Measurements from ENCODE around the gene TPPP2. TPM values are rescaled to one million over a fixed set of nuclear protein-coding genes. Genes with fewer than 3 reads are reported as not detected.

Gene TPPP2
- total RNA-seq, 1 experiment from 2014 or later: not detected

DNA sequence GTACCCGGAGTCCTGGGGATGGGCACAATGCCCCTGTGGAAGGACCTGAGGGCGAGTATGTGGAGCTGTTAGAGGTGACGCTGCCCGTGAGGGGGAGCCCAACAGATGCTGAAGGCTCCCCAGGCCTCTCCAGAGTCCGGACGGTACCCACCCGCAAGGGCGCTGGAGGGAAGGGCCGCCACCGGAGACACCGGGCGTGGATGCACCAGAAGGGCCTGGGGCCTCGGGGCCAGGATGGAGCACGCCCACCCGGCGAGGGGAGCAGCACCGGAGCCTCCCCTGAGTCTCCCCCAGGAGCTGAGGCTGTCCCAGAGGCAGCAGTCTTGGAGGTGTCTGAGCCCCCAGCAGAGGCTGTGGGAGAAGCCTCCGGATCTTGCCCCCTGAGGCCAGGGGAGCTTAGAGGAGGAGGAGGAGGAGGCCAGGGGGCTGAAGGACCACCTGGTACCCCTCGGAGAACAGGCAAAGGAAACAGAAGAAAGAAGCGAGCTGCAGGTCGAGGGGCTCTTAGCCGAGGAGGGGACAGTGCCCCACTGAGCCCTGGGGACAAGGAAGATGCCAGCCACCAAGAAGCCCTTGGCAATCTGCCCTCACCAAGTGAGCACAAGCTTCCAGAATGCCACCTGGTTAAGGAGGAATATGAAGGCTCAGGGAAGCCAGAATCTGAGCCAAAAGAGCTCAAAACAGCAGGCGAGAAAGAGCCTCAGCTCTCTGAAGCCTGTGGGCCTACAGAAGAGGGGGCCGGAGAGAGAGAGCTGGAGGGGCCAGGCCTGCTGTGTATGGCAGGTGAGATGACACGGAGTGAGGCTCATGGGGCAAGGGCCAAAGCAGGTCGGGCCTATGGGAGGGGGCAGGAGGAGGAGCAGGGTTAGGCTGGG, 44.6 kb downstream of the TPPP2 start:
- H3K9me3 ChIP-seq (ENCODE audit: low read depth, low read length, poor library complexity, severe bottlenecking): no peaks in the 10 kb centered on the region
- BruUV-seq (replicated peaks): no TSS peak
- TF ChIP-seq, protein P1, sequence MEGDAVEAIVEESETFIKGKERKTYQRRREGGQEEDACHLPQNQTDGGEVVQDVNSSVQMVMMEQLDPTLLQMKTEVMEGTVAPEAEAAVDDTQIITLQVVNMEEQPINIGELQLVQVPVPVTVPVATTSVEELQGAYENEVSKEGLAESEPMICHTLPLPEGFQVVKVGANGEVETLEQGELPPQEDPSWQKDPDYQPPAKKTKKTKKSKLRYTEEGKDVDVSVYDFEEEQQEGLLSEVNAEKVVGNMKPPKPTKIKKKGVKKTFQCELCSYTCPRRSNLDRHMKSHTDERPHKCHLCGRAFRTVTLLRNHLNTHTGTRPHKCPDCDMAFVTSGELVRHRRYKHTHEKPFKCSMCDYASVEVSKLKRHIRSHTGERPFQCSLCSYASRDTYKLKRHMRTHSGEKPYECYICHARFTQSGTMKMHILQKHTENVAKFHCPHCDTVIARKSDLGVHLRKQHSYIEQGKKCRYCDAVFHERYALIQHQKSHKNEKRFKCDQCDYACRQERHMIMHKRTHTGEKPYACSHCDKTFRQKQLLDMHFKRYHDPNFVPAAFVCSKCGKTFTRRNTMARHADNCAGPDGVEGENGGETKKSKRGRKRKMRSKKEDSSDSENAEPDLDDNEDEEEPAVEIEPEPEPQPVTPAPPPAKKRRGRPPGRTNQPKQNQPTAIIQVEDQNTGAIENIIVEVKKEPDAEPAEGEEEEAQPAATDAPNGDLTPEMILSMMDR (conservative IDR thresholded peaks at IDR 0.05; ENCODE audit: low read depth, low read length): no peak
- TF ChIP-seq EZH2 (IDR thresholded peaks at IDR 0.05; ENCODE audit: borderline replicate concordance, low read depth, low read length, poor library complexity, severe bottlenecking): no peak
- intact Hi-C loops (cut with micrococcal nuclease; ENCODE audit: unreplicated experiment): no loop called here
- CTCF ChIA-PET: interaction anchor here (1.1 kb wide), 1 partner anchor 19 kb away, joined by 5 read pairs; no protein-coding TSS in a partner anchor
- H3K27ac ChIP-seq (ENCODE audit: low read depth, low read length, poor library complexity, severe bottlenecking): no peak overlapping the region
- peaks cover 63% of the 10 kb centered on the region for H3K36me3 ChIP-seq (ENCODE audit: insufficient read depth, low read length, poor library complexity, severe bottlenecking)
- no peaks in the 10 kb centered on the region for H3K27me3 ChIP-seq (replicated peaks; ENCODE audit: insufficient read depth, low read depth, low read length, poor library complexity)
- peaks cover 15% of the 10 kb centered on the region for H3K4me1 ChIP-seq (ENCODE audit: insufficient read depth, low read length, poor library complexity, severe bottlenecking)
- POLR2A ChIA-PET (ENCODE audit: low non-redundant PET): no interaction called here
- no peak for DNase-seq (ENCODE audit: low spot score)
- H3K4me3 ChIP-seq (ENCODE audit: low read depth, low read length, poor library complexity, severe bottlenecking): no peak overlapping the region

DNA sequence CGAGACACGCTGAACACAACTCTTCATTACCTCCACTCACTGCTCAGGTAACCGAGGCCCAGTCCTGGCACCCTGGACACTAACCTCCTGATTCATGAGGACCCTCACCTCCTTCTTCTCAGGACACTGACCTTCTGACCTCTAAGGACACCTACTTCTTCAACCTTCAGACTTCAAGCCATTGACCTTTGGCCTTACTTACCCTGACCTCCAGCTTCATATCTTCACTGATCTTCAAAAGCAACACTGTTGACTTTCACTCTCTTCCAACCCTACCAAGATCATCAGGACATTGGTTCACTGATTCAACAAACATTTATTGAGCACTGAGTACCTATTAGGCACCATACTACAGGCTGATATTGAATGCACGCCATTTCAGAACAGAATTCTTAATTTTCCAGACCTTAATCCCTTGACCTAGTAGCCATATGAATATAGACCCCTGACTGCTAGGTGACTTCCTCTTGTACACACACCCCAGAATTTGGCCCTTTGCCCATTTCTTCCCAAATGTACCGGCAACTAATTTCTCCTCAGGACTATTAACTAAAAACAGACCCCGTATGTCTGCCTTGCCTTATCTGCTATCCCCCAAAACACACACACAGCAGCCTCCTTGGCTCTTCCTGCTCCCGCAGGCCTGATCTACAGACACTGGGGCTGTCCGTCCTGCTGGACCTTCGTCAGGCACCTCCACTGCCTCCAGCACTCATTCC, 45.9 kb downstream of the TPPP2 start:
- ChIA-PET POLR2A (ENCODE audit: low non-redundant PET) (no interaction called here), CTCF (interaction anchor here (0.6 kb wide), 1 partner anchor 12 kb away, joined by 3 read pairs; no protein-coding TSS in a partner anchor)
- peaks cover 14% of the 10 kb centered on the region for H3K4me1 ChIP-seq (ENCODE audit: insufficient read depth, low read length, poor library complexity, severe bottlenecking)
- H3K4me3 ChIP-seq (ENCODE audit: low read depth, low read length, poor library complexity, severe bottlenecking): no peak overlapping the region
- DNase-seq (ENCODE audit: low spot score): no peak
- no TSS peak for BruUV-seq (replicated peaks)
- TF ChIP-seq, protein P1 (conservative IDR thresholded peaks at IDR 0.05; ENCODE audit: low read depth, low read length): no peak
- no peak for TF ChIP-seq EZH2 (IDR thresholded peaks at IDR 0.05; ENCODE audit: borderline replicate concordance, low read depth, low read length, poor library complexity, severe bottlenecking)
- no peak overlapping the region for H3K27ac ChIP-seq (ENCODE audit: low read depth, low read length, poor library complexity, severe bottlenecking)
- no peaks in the 10 kb centered on the region for H3K27me3 ChIP-seq (replicated peaks; ENCODE audit: insufficient read depth, low read depth, low read length, poor library complexity)
- no peaks in the 10 kb centered on the region for H3K9me3 ChIP-seq (ENCODE audit: low read depth, low read length, poor library complexity, severe bottlenecking)
- peaks cover 72% of the 10 kb centered on the region for H3K36me3 ChIP-seq (ENCODE audit: insufficient read depth, low read length, poor library complexity, severe bottlenecking)
- intact Hi-C loops (cut with micrococcal nuclease; ENCODE audit: unreplicated experiment): no loop called here

DNA sequence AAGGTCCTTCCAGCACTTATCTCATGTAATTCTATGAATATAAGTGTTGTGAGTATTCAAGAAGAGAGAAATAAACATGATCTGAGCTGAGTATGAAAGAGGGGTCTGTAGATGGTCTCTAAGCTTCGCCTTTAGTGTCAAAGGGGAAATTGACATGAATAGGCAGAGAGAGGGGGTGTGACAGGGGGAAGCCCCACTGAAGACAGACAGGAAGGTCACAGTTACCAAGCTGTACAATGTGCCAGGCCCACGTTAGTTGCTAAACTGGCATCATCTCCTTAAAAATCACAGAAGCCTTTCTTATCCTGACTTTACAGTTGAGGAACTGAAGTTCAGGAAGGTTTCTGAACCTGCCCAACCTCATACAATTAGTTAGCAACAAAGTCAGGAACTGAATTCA, 47.7 kb downstream of the TPPP2 start:
- Histone ChIP-seq H3K4me3 (ENCODE audit: low read depth, low read length, poor library complexity, severe bottlenecking) (no peak overlapping the region), H3K36me3 (ENCODE audit: insufficient read depth, low read length, poor library complexity, severe bottlenecking) (peaks cover 89% of the 10 kb centered on the region), H3K27me3 (replicated peaks; ENCODE audit: insufficient read depth, low read depth, low read length, poor library complexity) (no peaks in the 10 kb centered on the region), H3K9me3 (ENCODE audit: low read depth, low read length, poor library complexity, severe bottlenecking) (no peaks in the 10 kb centered on the region), H3K27ac (ENCODE audit: low read depth, low read length, poor library complexity, severe bottlenecking) (no peak overlapping the region), H3K4me1 (ENCODE audit: insufficient read depth, low read length, poor library complexity, severe bottlenecking) (peaks cover 2% of the 10 kb centered on the region)
- intact Hi-C loops (cut with micrococcal nuclease; ENCODE audit: unreplicated experiment): no loop called here
- no TSS peak for BruUV-seq (replicated peaks)
- POLR2A ChIA-PET (ENCODE audit: low non-redundant PET): no interaction called here
- CTCF ChIA-PET: no interaction called here
- DNase-seq (ENCODE audit: low spot score): no peak
- no peak for TF ChIP-seq EZH2 (IDR thresholded peaks at IDR 0.05; ENCODE audit: borderline replicate concordance, low read depth, low read length, poor library complexity, severe bottlenecking)
- TF ChIP-seq, protein P1 (conservative IDR thresholded peaks at IDR 0.05; ENCODE audit: low read depth, low read length): no peak
